DND-41 (cell line): Measurements from ENCODE around the gene RHOT1.
A peak's percentile ranks its signal among the peaks of the same experiment; 100 is the strongest.

Experiments used
- EZH2 ChIP-seq: IDR thresholded peaks from 3 replicates; pipeline ENCODE4 v1.6.1; 2012; ENCODE audit warnings: borderline replicate concordance, low read depth, mild to moderate bottlenecking, moderate library complexity, low read length, inconsistent platforms; ENCODE audit not compliant: severe bottlenecking
- TF ChIP-seq, protein P1 (sequence below): IDR thresholded peaks from 2 replicates; pipeline ENCODE4 v1.5.1; 2012; ENCODE audit warnings: borderline replicate concordance, low read length, moderate library complexity, mild to moderate bottlenecking; ENCODE audit not compliant: poor library complexity, severe bottlenecking; ENCODE audit errors: extremely low read depth

DNA sequence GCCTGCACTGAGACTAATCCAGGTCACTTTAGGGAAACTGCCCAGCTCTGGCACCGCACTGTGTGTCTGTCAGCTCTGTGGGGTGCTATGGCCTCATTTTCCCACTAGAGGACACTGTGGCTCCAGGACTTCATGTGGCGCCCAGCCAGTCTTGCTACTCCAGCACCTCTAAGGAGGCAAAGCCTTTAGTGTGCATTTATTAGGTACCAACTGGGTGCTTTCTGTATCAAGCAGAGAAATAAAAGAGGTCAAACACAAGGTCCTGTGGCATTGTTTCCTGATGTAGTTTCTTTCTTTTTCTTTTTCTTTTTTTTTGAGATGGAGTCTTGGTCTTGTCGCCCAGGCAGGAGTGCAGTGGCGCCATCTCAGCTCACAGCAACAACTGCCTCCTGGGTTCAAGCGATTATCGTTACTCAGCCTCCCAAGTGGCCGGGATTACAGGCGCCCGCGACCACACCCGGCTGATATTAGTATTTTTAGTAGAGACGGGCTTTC, 110.9 kb downstream of the RHOT1 start:
- TF ChIP-seq, protein P1, sequence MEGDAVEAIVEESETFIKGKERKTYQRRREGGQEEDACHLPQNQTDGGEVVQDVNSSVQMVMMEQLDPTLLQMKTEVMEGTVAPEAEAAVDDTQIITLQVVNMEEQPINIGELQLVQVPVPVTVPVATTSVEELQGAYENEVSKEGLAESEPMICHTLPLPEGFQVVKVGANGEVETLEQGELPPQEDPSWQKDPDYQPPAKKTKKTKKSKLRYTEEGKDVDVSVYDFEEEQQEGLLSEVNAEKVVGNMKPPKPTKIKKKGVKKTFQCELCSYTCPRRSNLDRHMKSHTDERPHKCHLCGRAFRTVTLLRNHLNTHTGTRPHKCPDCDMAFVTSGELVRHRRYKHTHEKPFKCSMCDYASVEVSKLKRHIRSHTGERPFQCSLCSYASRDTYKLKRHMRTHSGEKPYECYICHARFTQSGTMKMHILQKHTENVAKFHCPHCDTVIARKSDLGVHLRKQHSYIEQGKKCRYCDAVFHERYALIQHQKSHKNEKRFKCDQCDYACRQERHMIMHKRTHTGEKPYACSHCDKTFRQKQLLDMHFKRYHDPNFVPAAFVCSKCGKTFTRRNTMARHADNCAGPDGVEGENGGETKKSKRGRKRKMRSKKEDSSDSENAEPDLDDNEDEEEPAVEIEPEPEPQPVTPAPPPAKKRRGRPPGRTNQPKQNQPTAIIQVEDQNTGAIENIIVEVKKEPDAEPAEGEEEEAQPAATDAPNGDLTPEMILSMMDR: peak; percentile 93
- no peak for TF ChIP-seq EZH2
